Astrocyte of the hippocampus (primary cell): ENCODE data around the gene MAB21L1.

Source experiments
- DNase-seq: peaks from one replicate; pipeline ENCODE4 v3.0.0; 2011; ENCODE audit warnings: low read depth, low spot score

MAB21L1 gene

GRCh38 chr13:35479706-35480105 lies 3.2 kb upstream of the MAB21L1 start:
- no peak for DNase-seq

- DNase-seq: no peak
These were observed 2.6 kb upstream of the MAB21L1 start for GRCh38 chr13:35479038-35479492.

- DNase-seq: peak; percentile 24
These were observed 2.0 kb upstream of the MAB21L1 start for GRCh38 chr13:35478271-35479037.

DNA sequence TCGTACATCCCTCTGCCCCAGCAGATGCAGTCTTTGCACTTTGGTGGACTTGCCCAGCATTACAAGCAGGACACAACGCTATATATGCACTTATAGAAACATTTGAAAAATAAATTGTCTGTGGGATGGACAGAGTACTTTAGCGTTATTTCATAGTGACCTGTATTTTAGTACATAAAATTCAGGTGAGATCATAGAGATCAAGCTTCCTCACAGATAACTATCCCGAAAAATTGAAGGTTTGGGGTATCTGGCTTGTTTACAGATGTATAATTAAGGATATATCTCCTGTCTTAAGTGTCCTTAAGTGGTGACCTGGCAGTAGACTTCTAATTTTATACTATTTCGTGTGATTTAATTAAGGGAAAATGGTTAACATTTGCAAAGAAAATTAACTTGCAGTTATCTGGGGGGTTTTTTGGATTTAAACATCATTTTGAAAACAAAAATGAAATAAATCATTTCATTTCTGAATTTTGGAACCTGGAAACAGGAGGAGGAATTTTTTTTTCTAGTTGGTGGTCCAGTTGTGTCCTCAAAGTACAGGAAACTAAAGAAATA lies 977 bp upstream of the MAB21L1 start:
- DNase-seq: no peak

DNA sequence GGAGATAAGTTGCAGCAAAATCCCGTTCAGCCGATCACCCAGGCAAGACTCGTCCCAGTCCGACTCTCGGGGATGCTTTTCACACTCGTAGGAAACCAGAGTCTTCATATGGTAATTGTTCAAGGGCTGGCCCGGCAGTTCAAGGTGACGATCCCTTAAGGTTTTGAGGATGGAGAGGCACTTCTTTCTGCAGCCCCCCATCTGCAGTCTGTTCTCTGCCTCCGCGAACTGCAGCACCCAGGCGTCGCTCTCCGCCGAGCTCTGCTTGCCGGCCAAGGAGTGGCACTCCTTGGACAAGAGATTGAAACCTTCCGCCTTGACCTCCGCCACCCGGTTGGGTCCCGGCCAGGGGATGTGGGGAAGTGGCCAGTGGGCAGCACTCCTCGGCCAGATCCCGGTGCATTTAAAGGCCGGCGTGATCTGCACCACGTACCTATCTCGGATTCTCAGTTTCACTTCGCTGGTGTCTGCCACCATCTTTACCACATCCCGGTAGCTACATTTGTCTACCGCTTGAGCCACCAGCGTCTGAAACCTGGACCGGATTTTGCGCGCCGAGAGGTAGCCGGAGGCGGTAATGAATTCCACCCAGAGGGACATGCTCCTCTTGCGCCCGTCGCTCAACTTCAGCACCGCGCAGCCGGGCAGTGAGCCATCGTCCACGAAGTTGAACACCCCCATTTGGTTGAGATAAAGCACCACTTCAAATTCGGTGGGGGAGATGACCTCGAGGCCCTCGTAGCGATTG lies 1.1 kb downstream of the MAB21L1 start:
- peak; percentile 42 for DNase-seq

DNA sequence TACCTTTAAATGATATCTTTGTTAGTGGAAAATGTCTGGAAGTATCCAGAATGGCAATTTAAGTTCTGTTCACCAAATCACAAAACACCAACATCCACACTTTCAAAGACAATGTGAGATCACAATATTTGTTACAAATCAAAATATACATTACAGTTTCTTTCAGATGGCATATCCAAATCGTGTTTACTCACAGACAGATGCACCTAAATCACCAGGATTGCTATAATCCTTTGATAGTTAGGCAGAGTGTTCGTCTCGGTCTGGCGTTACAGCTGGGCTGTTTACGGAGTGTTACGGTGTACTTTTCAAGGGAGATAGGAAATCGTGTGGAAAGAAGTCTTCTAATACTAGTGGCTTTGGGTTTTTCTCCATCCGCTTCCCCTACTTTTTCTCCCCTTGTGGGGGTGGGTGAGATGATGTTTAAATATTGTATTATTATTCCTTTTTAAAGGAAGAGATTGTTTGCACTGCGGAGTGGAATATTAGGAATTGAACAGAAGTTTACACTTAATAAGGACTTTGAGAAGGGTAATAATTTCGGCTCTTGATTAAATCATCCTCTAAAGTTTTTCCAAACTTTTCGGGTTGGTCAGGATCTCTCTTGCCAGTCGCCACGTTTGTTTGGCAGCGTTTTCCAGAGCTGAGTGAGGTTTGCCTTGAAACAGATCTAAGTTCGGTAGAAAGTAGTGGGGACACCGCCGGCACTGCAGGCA lies 1.8 kb downstream of the MAB21L1 start:
- no peak for DNase-seq

DNA sequence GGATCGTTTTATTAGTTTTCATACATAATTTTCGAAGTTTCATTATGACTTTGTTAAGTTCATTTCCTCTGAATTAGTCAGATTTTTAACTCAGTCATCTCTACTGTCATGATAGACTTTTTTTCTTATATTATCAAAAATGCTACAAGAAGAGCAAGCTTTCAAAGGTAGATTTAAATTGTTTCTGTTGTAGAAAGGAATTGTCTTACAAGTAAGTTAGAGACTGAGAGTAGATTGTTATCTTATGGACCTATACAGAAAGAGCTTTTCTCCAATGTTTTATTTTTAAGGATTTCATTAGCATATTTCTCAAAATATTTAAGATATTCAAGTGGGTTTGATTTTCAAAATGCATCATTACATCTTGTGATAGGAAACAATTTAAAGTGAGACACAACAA lies 2.7 kb downstream of the MAB21L1 start:
- DNase-seq: no peak

DNA sequence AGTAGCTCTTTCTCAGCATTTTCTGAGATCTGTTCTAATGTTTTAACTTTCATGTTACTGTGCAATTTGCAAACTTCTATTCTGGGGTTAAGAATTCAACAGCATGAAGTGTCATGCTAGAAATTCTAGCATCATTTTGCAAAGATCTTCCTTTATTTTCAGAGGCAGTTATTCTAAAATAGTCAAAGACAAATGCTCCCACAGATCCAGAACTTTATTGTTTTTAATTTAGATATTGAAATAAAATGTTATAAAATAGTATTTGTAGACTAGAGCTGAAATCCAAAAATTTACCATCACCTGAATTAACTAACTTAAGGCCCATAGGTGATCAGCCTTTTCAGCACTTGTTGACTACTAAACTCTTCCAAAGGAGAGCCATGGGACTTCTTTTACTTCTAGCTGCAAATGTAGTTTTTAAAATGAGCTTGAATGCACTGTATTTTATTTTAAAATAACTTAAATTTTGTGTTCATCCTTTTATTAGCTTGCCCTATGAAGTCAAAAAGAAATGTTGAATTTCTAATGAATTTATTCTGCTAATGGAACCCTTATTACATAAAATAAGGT lies 3.2 kb downstream of the MAB21L1 start:
- no peak for DNase-seq

- DNase-seq: no peak
These were observed 4.1 kb downstream of the MAB21L1 start for GRCh38 chr13:35472323-35472881.

- DNase-seq: peak; percentile 5
These were observed 4.7 kb downstream of the MAB21L1 start for GRCh38 chr13:35471706-35472322.

GRCh38 chr13:35470671-35471661 lies 5.5 kb downstream of the MAB21L1 start:
- peak; percentile 51 for DNase-seq

GRCh38 chr13:35469806-35470525 lies 6.5 kb downstream of the MAB21L1 start:
- DNase-seq: no peak

DNA sequence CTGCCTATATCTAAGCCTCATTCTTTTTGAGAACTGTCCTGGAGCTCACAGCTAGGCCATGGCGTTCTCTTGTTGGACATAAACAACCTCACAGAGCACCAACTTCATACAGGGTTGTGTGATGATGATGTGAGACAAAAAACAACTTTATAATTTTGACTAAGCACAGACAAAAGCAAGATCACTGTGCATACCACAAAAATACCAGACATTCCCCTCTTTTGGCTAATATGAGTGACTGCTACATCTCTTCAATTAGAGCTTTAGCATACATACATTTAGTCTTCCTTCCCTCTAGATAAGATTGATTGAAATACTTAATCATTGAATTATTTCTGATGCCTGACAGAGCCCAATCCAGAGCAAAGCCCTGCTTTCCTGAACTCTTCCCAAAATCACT lies 8.3 kb downstream of the MAB21L1 start:
- peak; percentile 9 for DNase-seq

- no peak for DNase-seq
These were observed 11.1 kb downstream of the MAB21L1 start for GRCh38 chr13:35465371-35465770.

DNA sequence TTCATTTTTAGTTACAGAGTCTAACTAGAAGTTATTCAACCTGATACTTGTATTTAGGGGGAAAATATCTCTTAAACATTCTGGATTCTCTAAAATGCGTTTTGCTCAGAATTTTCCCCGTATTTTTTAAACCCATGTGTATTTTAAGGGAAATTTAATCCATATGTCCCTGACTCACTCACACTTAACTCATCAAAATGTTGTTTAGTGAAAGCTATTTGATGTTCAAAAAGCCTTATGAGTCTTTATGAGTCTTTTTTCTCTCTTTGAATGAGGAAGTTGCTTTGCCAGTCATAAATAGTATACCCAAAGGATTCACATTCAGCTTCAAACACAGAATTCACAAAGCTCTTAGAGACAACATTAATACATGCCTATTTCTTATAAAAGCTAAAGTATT lies 16.4 kb downstream of the MAB21L1 start:
- no peak for DNase-seq

DNA sequence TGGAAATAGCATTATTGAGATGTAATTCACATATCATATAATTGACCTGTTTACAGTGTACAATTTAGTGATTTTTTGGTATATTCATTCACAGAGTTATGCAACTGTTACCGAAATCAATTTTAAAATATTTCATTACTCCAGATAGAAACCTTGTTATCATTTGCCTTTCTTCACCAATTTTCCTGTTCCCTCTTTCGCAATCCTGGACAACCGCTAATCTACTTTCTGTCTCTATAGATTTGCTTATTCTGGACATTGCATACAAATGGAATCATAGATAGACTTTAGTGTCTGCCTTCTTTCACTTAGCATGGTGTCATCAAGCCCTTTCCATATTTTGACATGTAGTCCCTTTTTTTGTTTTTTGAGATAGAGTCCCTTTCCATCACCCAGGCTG lies 19.2 kb downstream of the MAB21L1 start:
- no peak for DNase-seq

DNA sequence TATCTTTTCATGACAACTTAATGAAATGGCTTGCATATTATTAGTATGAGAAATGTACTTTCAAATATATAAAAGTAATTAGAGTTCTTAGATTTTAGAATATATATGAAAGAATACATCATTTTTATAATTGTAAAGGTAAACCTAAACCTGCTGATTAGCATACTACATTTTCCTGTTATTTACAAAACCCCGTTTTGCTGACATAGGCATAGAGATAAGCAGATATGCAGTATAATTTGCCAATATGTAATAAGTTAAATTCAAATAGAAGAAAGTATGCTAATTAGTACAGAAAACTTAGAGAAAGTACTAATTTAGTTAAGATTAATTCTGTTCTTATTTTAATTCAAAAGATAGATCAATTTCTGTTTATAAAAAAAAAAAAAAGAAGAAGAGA lies 21.5 kb downstream of the MAB21L1 start:
- DNase-seq: no peak

- no peak for DNase-seq
These were observed 26.7 kb downstream of the MAB21L1 start for GRCh38 chr13:35449821-35450220.

GRCh38 chr13:35448465-35448864 lies 28.0 kb downstream of the MAB21L1 start:
- DNase-seq: no peak
